H9 (cell line): ENCODE results near the gene LONP2. TPM values are rescaled to one million over a fixed set of nuclear protein-coding genes. Genes with fewer than 3 reads are reported as not detected.

ENCODE experiments used
- DNase-seq: peaks from one replicate; pipeline ENCODE4 v3.0.0-alpha.2; 2017
- H2AFZ ChIP-seq: one replicate; pipeline ENCODE4 v1.6.1; 2013; ENCODE audit warnings: mild to moderate bottlenecking, low read length, control low read depth, moderate library complexity
- H2AK5ac ChIP-seq: 2 replicates; pipeline ENCODE4 v1.6.1; 2013; ENCODE audit warnings: low read length, control low read depth, mixed read lengths; ENCODE audit not compliant: insufficient read length
- H2BK120ac ChIP-seq: one replicate; pipeline ENCODE4 v1.6.1; 2013; ENCODE audit warnings: low read depth, mild to moderate bottlenecking, low read length, control low read depth, inconsistent platforms; ENCODE audit not compliant: poor library complexity, severe bottlenecking
- H2BK12ac ChIP-seq: 2 replicates; pipeline ENCODE4 v1.6.1; 2013; ENCODE audit warnings: low read length, control low read depth, mixed read lengths, low read depth; ENCODE audit not compliant: insufficient read length
- H2BK15ac ChIP-seq: 2 replicates; pipeline ENCODE4 v1.6.1; 2013; ENCODE audit warnings: low read depth, low read length, control low read depth
- H2BK20ac ChIP-seq: one replicate; pipeline ENCODE4 v1.6.1; 2013; ENCODE audit warnings: low read depth, mild to moderate bottlenecking, low read length, control low read depth, inconsistent platforms; ENCODE audit not compliant: poor library complexity, severe bottlenecking
- H2BK5ac ChIP-seq: 2 replicates; pipeline ENCODE4 v1.6.1; 2013; ENCODE audit warnings: low read length, control low read depth, mixed read lengths; ENCODE audit not compliant: insufficient read length
- H3K14ac ChIP-seq: 2 replicates; pipeline ENCODE4 v1.6.1; 2013; ENCODE audit warnings: low read length, control low read depth; ENCODE audit not compliant: insufficient read depth
- H3K18ac ChIP-seq: 2 replicates; pipeline ENCODE4 v1.6.1; 2013; ENCODE audit warnings: low read depth, mild to moderate bottlenecking, mixed read lengths, low read length, control low read depth; ENCODE audit not compliant: insufficient read length
- H3K23ac ChIP-seq: 2 replicates; pipeline ENCODE4 v1.6.1; 2013; ENCODE audit warnings: low read length, control low read depth, mixed read lengths, low read depth; ENCODE audit not compliant: insufficient read length
- H3K23me2 ChIP-seq: 2 replicates; pipeline ENCODE4 v1.6.1; 2013; ENCODE audit warnings: low read depth, mild to moderate bottlenecking, mixed read lengths, low read length, control low read depth; ENCODE audit not compliant: insufficient read length, poor library complexity, severe bottlenecking
- H3K27ac ChIP-seq: 2 replicates; pipeline ENCODE4 v1.5.1; 2013; ENCODE audit warnings: low read length, control low read depth, mixed read lengths, low read depth; ENCODE audit not compliant: insufficient read length
- H3K27me3 ChIP-seq: 2 replicates; pipeline ENCODE4 v1.6.1; 2013; ENCODE audit warnings: low read length, control low read depth, inconsistent platforms; ENCODE audit not compliant: insufficient read depth
- H3K4ac ChIP-seq: 2 replicates; pipeline ENCODE4 v1.6.1; 2013; ENCODE audit warnings: low read depth, mild to moderate bottlenecking, control low read depth, inconsistent platforms, low read length, moderate library complexity
- H3K4me1 ChIP-seq: 2 replicates; pipeline ENCODE4 v1.6.1; 2013; ENCODE audit warnings: low read length, control low read depth, inconsistent platforms; ENCODE audit not compliant: insufficient read depth
- H3K4me2 ChIP-seq: 2 replicates; pipeline ENCODE4 v1.6.1; 2013; ENCODE audit warnings: low read length, control low read depth, mixed read lengths; ENCODE audit not compliant: insufficient read length, insufficient read depth
- H3K56ac ChIP-seq: 2 replicates; pipeline ENCODE4 v1.6.1; 2013; ENCODE audit warnings: low read depth, mild to moderate bottlenecking, mixed read lengths, low read length, control low read depth; ENCODE audit not compliant: insufficient read length
- H3K79me1 ChIP-seq: 2 replicates; pipeline ENCODE4 v1.6.1; 2013; ENCODE audit warnings: low read depth, mild to moderate bottlenecking, moderate library complexity, low read length, control low read depth, inconsistent platforms; ENCODE audit not compliant: insufficient read depth, poor library complexity, severe bottlenecking
- H3K79me2 ChIP-seq: 2 replicates; pipeline ENCODE4 v1.6.1; 2013; ENCODE audit warnings: low read length, control low read depth, inconsistent platforms; ENCODE audit not compliant: insufficient read depth
- H3K9ac ChIP-seq: 2 replicates; pipeline ENCODE4 v1.6.1; 2013; ENCODE audit warnings: low read length, control low read depth, mixed read lengths; ENCODE audit not compliant: insufficient read length; ENCODE audit errors: extremely low read depth
- H3K9me3 ChIP-seq: one replicate; pipeline ENCODE4 v1.6.1; 2013; ENCODE audit warnings: low read depth, low read length, inconsistent platforms; ENCODE audit not compliant: control insufficient read depth
- H3T11ph ChIP-seq: one replicate; pipeline ENCODE4 v1.6.1; 2013; ENCODE audit warnings: mild to moderate bottlenecking, low read length, control low read depth, inconsistent platforms
- H4K20me1 ChIP-seq: one replicate; pipeline ENCODE4 v1.6.1; 2013; ENCODE audit not compliant: control insufficient read depth, insufficient read length, insufficient read depth
- H4K5ac ChIP-seq: 2 replicates; pipeline ENCODE4 v1.6.1; 2013; ENCODE audit warnings: low read depth, mild to moderate bottlenecking, mixed read lengths, low read length, control low read depth; ENCODE audit not compliant: insufficient read length
- H4K8ac ChIP-seq: replicated peaks from 2 replicates; pipeline ENCODE4 v1.6.1; 2013; ENCODE audit warnings: low read length, control low read depth, mixed read lengths, low read depth; ENCODE audit not compliant: insufficient read length
- H4K91ac ChIP-seq: 2 replicates; pipeline ENCODE4 v1.6.1; 2013; ENCODE audit warnings: low read depth, mild to moderate bottlenecking, moderate library complexity, mixed read lengths, low read length, control low read depth; ENCODE audit not compliant: insufficient read length
- H3K27ac Mint-ChIP-seq, 3 experiments: 2 replicates in 2 of 3; 3 replicates in 1 of 3; pipeline ENCODE4 v1.8.0; 2020 to 2021; ENCODE audit warnings: mixed read lengths in 3 of 3, mild to moderate bottlenecking in 1 of 3, moderate library complexity in 1 of 3
- H3K27me3 Mint-ChIP-seq: 2 replicates; pipeline ENCODE4 v1.8.0; 2021; ENCODE audit warnings: low read depth, mild to moderate bottlenecking, moderate library complexity, mixed read lengths
- H3K36me3 Mint-ChIP-seq, 3 experiments: 2 replicates in 2 of 3; 3 replicates in 1 of 3; pipeline ENCODE4 v1.8.0; 2020 to 2021; ENCODE audit warnings: low read depth in 3 of 3, mixed read lengths in 3 of 3; ENCODE audit not compliant: insufficient read depth in 1 of 3
- H3K4me1 Mint-ChIP-seq, 2 experiments: 2 replicates each; pipeline ENCODE4 v1.8.0; 2020; ENCODE audit warnings: mixed read lengths in 2 of 2
- H3K4me3 Mint-ChIP-seq, 2 experiments: 2 replicates in 1 of 2; 3 replicates in 1 of 2; pipeline ENCODE4 v1.8.0; 2020 to 2021; ENCODE audit warnings: mild to moderate bottlenecking in 2 of 2, mixed read lengths in 2 of 2, moderate library complexity in 1 of 2
- H3K9me3 Mint-ChIP-seq, 2 experiments: 2 replicates in 1 of 2; 3 replicates in 1 of 2; pipeline ENCODE4 v1.8.0; 2020; ENCODE audit warnings: mild to moderate bottlenecking in 2 of 2, mixed read lengths in 2 of 2, moderate library complexity in 1 of 2
- total RNA-seq: library from RNA; stranded (reverse); gene quantifications from 2 replicates; pipeline ENCODE4 v1.2.1, GENCODE V29; 2021
- TF ChIP-seq, protein P1 (sequence below): fragments of 200-600 bp; sonication (generic); conservative IDR thresholded peaks from 3 replicates; pipeline ENCODE4 v1.8.0; 2021; ENCODE audit warnings: antibody characterized with exemption, mild to moderate bottlenecking

The LONP2 gene
- total RNA-seq, 1 experiment from 2014 or later, result 27.8 TPM

GRCh38 chr16:48287239-48287638 lies 43.1 kb downstream of the LONP2 start:
- H2BK20ac ChIP-seq, result no peak overlapping the region
- no peak overlapping the region for H2AK5ac ChIP-seq
- H2BK5ac ChIP-seq, result no peak overlapping the region
- Mint-ChIP-seq H3K9me3 (peaks cover 15 to 16% of the 10 kb centered on the region in 2 experiments), H3K27me3 (no peaks in the 10 kb centered on the region), H3K4me3 (no peak overlapping the region), H3K4me1 (peaks cover 20 to 25% of the 10 kb centered on the region in 2 experiments), H3K27ac (no peak overlapping the region), H3K36me3 (peaks cover 35 to 41% (median 37%) of the 10 kb centered on the region in 3 experiments)
- no peak overlapping the region for H2BK120ac ChIP-seq
- H3K79me1 ChIP-seq, result no peaks in the 10 kb centered on the region
- H3K4ac ChIP-seq, result no peak overlapping the region
- no peak overlapping the region for H3K56ac ChIP-seq
- no peaks in the 10 kb centered on the region for H4K20me1 ChIP-seq
- H3K9ac ChIP-seq, result no peak overlapping the region
- no peaks in the 10 kb centered on the region for H3K4me1 ChIP-seq
- H2BK15ac ChIP-seq, result no peak overlapping the region
- H3K14ac ChIP-seq, result no peak overlapping the region
- peaks cover 9% of the 10 kb centered on the region for H3K9me3 ChIP-seq
- H3K23ac ChIP-seq, result no peak overlapping the region
- no peak overlapping the region for H4K5ac ChIP-seq
- no peak overlapping the region for H3K18ac ChIP-seq
- H3K23me2 ChIP-seq, result no peaks in the 10 kb centered on the region
- H4K8ac ChIP-seq, result no peak overlapping the region
- DNase-seq, result no peak
- H2BK12ac ChIP-seq, result no peak overlapping the region
- no peak overlapping the region for H3T11ph ChIP-seq
- TF ChIP-seq, protein P1, sequence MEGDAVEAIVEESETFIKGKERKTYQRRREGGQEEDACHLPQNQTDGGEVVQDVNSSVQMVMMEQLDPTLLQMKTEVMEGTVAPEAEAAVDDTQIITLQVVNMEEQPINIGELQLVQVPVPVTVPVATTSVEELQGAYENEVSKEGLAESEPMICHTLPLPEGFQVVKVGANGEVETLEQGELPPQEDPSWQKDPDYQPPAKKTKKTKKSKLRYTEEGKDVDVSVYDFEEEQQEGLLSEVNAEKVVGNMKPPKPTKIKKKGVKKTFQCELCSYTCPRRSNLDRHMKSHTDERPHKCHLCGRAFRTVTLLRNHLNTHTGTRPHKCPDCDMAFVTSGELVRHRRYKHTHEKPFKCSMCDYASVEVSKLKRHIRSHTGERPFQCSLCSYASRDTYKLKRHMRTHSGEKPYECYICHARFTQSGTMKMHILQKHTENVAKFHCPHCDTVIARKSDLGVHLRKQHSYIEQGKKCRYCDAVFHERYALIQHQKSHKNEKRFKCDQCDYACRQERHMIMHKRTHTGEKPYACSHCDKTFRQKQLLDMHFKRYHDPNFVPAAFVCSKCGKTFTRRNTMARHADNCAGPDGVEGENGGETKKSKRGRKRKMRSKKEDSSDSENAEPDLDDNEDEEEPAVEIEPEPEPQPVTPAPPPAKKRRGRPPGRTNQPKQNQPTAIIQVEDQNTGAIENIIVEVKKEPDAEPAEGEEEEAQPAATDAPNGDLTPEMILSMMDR, result no peak
- no peak overlapping the region for H4K91ac ChIP-seq
- H3K79me2 ChIP-seq, result no peaks in the 10 kb centered on the region
- no peaks in the 10 kb centered on the region for H3K27me3 ChIP-seq
- H3K27ac ChIP-seq, result no peak overlapping the region
- no peak overlapping the region for H2AFZ ChIP-seq
- no peak overlapping the region for H3K4me2 ChIP-seq
